Measurements from ENCODE around the gene CDC42SE2.

The CDC42SE2 gene

GRCh38 chr5:131389869-131390265 is 126.0 kb downstream of the CDC42SE2 start:
- H3K27me3 ChIP-seq (ENCODE audit: insufficient read depth, poor library complexity, severe bottlenecking), result no peaks in the 10 kb centered on the region
- no peak overlapping the region for H3K27ac ChIP-seq (replicated peaks)
- no peak for TF ChIP-seq SPI1 (IDR thresholded peaks at IDR 0.05; ENCODE audit: borderline replicate concordance, low read depth)
- H3K4me3 ChIP-seq (replicated peaks; ENCODE audit: insufficient read depth, low read length), result no peak overlapping the region
- no peak for DNase-seq (ENCODE audit: low read depth in 1 of 2, low spot score in 1 of 2)

DNA sequence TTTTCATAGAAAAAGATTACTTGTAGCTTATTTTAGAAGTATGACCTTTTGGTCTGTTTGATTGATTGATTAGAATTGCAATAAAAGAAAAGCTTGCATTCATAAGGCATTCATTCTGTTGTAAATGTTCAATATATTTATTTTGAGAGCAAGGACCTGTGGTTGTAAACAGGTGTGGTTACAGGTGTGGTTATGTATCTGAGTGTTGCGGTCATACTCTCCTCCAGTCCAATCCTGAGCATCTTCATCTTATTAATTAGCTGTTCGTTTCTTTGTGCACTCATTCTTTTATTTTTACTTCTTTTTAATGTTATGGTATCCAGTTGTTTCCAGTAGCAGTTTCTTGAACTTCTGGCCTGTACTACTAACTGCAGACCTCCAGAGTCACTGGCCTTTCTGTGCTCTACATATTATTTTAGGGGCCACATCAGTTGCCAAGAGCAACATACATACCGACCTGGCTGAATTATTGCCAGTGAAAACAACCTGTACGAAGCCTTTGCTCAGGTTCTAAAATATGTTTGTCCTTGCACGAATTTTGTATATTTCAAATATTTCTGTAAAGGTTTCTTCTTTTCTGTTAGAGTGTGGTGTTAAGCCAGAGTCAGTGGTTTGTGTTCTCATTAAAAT is 128.7 kb downstream of the CDC42SE2 start:
- Histone ChIP-seq H3K27me3 (ENCODE audit: insufficient read depth, poor library complexity, severe bottlenecking) (no peaks in the 10 kb centered on the region), H3K4me3 (replicated peaks; ENCODE audit: insufficient read depth, low read length) (no peak overlapping the region), H3K27ac (replicated peaks) (no peak overlapping the region)
- no peak for DNase-seq (ENCODE audit: low read depth in 1 of 2, low spot score in 1 of 2)
- TF ChIP-seq SPI1 (IDR thresholded peaks at IDR 0.05; ENCODE audit: borderline replicate concordance, low read depth), result no peak
- TF ChIP-seq GABPA (IDR thresholded peaks at IDR 0.05; ENCODE audit: low read depth), result no peak
- TF ChIP-seq REST (IDR thresholded peaks at IDR 0.05; ENCODE audit: insufficient replicate concordance, low read depth), result no peak
- TF ChIP-seq POLR2AphosphoS5 (IDR thresholded peaks at IDR 0.05; ENCODE audit: low read depth), result no peak
- no peak for TF ChIP-seq CTCF (IDR thresholded peaks at IDR 0.05; ENCODE audit: insufficient read depth, low read length)

DNA sequence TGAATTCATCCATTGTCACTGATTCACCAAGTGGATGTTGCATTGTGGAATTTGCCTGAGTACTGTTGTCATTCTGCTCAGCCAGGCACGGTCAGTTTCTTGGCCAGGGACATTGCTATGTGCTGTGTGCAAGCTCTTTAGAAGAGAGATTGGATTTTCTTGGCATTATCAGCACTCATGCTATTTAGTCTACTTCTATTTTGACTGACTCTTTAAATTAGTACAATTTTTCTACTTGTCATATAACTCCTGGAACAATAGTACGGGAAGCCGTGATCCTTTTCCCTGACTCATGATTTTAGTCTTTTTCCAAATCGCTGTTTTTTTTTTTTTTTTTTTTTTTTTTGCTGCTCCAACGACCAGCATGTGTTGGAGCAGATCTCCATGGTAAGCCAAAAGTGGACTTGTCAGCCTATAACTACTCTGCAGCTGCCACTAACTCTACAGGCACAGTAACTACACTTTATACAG is 129.7 kb downstream of the CDC42SE2 start:
- H3K27me3 ChIP-seq (ENCODE audit: insufficient read depth, poor library complexity, severe bottlenecking), result no peaks in the 10 kb centered on the region
- TF ChIP-seq CTCF (IDR thresholded peaks at IDR 0.05; ENCODE audit: insufficient read depth, low read length) (no peak), POLR2AphosphoS5 (IDR thresholded peaks at IDR 0.05; ENCODE audit: low read depth) (no peak), REST (IDR thresholded peaks at IDR 0.05; ENCODE audit: insufficient replicate concordance, low read depth) (no peak), GABPA (IDR thresholded peaks at IDR 0.05; ENCODE audit: low read depth) (no peak), SPI1 (IDR thresholded peaks at IDR 0.05; ENCODE audit: borderline replicate concordance, low read depth) (no peak)
- H3K4me3 ChIP-seq (replicated peaks; ENCODE audit: insufficient read depth, low read length), result no peak overlapping the region
- no peak overlapping the region for H3K27ac ChIP-seq (replicated peaks)
- DNase-seq (ENCODE audit: low read depth in 1 of 2, low spot score in 1 of 2), result no peak

DNA sequence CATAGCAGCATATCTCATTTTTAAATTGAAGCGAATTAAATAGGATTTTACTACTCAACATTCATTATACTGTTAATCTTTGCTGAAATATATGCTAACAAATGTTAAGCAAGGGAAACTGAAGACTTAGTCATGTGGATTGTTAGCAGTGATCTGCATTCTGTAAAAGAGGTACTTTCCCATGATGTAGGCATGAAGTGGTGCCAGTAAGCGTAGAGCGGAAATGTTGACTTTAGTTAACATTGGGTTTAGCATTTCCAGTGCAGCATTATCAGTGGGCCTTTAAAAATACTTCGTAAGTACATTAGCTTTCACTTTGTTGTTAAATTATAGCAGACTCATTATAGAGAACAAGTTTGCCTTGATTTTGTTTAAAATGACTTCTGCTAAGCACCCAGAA is 130.3 kb downstream of the CDC42SE2 start:
- Histone ChIP-seq H3K27ac (replicated peaks) (no peak overlapping the region), H3K27me3 (ENCODE audit: insufficient read depth, poor library complexity, severe bottlenecking) (no peaks in the 10 kb centered on the region), H3K4me3 (replicated peaks; ENCODE audit: insufficient read depth, low read length) (no peak overlapping the region)
- no peak for TF ChIP-seq POLR2AphosphoS5 (IDR thresholded peaks at IDR 0.05; ENCODE audit: low read depth)
- no peak for TF ChIP-seq GABPA (IDR thresholded peaks at IDR 0.05; ENCODE audit: low read depth)
- no peak for TF ChIP-seq CTCF (IDR thresholded peaks at IDR 0.05; ENCODE audit: insufficient read depth, low read length)
- no peak for TF ChIP-seq REST (IDR thresholded peaks at IDR 0.05; ENCODE audit: insufficient replicate concordance, low read depth)
- no peak for TF ChIP-seq SPI1 (IDR thresholded peaks at IDR 0.05; ENCODE audit: borderline replicate concordance, low read depth)
- no peak for DNase-seq (ENCODE audit: low read depth in 1 of 2, low spot score in 1 of 2)
